HL-60/S4 (cell line): ENCODE data around the gene BEST1.

ENCODE experiments used
- in situ Hi-C: fragments of 300-500 bp; cut with MboI; formaldehyde crosslinking; loops from 2 replicates; pipeline ENCODE4 v1.14.3; 2022; ENCODE audit warnings: low sequenced_read_pairs

The BEST1 gene

DNA sequence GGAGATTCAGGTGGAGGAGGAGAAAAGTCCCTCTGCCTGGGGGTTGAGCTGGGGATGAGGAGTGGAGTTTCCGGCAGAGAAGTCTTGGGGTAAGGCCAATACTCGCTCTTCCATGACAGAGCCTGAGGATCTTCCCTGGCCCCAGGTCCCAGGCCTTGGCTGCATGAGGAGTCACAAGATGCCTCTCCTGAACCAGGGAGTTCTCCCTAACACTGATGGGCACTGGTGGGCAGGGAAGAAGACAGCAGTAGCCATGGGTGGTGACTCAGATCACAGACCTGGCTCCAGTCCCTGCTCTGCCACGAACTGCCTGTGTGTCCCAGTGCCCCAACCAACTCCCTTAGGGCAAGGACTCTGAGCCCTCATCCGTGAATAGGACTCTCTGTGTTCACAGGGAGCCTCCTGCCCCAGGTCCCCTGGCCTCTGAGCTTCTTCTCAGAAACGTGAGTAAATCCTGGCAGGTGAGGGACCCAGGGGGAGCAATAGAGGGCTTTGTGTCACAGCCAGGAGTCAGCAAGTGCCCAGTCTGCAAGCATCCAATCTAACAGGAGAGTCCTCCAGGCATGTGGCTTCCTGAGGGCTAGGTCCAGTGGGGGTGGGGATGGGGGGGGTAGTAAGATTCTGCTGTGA is 62.8 kb downstream of the BEST1 start:
- in situ Hi-C loops, result no loop called here
